ENCODE results near the gene PHLDB2. TPM values are rescaled to one million over a fixed set of nuclear protein-coding genes. Genes with fewer than 3 reads are reported as not detected.

Gene PHLDB2
- polyA plus RNA-seq, 1 donor from 2014 or later = 1.4 TPM

DNA sequence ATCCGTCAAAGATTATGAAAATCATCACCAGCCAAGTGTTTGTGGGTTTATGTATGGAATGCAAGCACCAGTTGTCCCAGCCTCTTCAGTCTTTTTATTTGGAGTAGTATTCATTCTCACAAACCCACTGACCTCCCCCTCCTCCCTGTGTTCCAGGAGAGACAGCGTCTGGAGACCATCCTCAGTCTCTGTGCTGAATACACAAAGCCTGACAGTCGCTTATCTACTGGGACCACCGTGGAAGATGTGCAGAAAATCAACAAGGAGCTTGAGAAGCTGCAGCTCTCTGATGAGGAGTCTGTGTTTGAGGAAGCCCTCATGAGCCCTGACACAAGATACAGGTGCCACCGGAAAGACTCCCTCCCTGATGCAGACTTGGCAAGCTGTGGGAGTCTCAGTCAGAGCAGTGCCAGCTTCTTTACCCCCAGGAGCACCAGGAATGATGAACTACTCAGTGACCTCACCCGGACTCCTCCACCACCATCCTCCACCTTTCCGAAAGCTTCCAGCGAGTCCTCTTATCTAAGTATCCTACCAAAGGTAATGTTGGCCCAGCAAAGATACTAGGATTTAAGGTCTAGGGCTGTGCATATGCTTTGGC lies 54.2 kb downstream of the PHLDB2 start:
- no peaks in the 10 kb centered on the region for H3K36me3 Mint-ChIP-seq
- H3K4me3 Mint-ChIP-seq = no peak overlapping the region
- H3K4me1 Mint-ChIP-seq = peaks cover 0 to 1% (median 0%) of the 10 kb centered on the region in 3 donors
- H3K27me3 Mint-ChIP-seq = peaks cover 4% of the 10 kb centered on the region
- no peaks in the 10 kb centered on the region for H3K9me3 Mint-ChIP-seq
- H3K27ac Mint-ChIP-seq = no peak overlapping the region

DNA sequence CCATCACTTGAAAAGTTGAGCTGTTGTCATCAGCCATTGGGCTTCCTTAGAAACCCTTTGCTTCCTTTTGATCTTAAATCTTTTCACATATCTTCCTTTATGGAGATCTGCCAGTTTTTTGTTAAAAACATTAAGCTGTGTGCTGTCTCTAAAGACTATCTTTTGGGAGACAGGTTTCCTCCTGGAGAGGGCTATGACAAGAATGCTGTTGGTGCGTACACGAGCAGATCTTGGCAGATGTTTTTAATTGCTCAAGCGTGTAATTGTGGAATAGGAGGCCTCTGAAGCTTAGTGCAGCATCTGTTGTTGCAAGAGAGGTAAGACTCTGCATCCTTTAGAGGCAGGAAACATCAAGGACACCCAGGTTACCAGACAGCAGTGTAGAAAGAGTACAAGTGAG lies 56.8 kb downstream of the PHLDB2 start:
- peaks cover 0 to 1% (median 0%) of the 10 kb centered on the region in 3 donors for H3K4me1 Mint-ChIP-seq
- H3K27me3 Mint-ChIP-seq = peaks cover 4% of the 10 kb centered on the region
- H3K36me3 Mint-ChIP-seq = peaks cover 9% of the 10 kb centered on the region
- no peak overlapping the region for H3K27ac Mint-ChIP-seq
- H3K4me3 Mint-ChIP-seq = no peak overlapping the region
- H3K9me3 Mint-ChIP-seq = no peaks in the 10 kb centered on the region

DNA sequence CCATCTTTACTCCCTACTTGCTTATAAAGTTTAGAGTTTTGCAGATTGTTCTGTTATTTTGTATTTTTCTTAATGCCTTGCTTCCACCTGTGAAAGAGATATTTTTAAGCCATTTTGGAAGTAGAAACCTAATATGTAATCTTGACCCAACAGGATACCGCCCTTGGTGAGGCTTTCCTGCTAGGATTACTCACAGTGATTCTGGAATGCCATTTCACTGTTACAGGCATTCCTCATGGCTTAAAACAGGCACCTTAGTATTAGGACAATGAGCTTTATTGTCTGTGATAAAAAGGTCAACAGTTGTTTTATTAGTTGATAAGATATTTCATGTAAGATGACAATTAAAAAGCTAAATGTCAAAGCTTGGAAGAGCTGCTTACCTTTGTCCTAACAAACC lies 58.2 kb downstream of the PHLDB2 start:
- peaks cover 9% of the 10 kb centered on the region for H3K36me3 Mint-ChIP-seq
- H3K4me3 Mint-ChIP-seq = no peak overlapping the region
- H3K4me1 Mint-ChIP-seq = no peaks in the 10 kb centered on the region
- no peaks in the 10 kb centered on the region for H3K9me3 Mint-ChIP-seq
- H3K27ac Mint-ChIP-seq = no peak overlapping the region
- H3K27me3 Mint-ChIP-seq = peaks cover 4% of the 10 kb centered on the region

DNA sequence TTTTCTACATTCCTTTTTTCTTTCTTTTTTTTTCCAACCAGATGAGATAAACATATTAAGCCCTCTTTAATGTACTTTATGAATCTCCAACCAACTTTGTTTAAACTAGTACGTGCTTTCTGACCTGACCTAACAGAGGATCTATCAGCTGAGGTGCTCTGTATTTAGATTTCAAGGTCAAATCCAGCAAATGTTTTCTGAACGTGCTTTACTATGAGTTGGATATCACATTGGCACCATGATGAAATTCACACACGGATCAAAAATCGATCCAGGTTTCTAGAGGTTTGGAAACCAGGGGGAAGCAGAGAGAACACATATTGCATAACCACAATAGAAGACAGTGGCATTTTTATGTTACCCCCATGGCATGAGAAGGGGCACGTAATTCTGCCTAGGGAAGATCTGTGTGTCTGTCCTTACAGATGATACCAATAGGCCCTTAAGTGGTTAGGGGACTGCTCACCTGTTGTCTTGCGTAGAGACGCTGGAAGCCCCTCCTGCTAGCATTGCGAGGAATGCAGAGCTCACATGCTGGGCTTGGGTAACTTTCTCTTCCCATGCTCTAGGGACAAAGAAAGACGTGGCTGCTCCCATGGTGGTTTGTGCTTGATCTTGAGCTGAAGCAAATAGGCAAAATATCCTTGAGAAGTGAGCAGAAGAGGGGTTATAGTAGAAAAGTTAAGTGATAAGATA lies 60.5 kb downstream of the PHLDB2 start:
- peaks cover 18% of the 10 kb centered on the region for H3K36me3 Mint-ChIP-seq

DNA sequence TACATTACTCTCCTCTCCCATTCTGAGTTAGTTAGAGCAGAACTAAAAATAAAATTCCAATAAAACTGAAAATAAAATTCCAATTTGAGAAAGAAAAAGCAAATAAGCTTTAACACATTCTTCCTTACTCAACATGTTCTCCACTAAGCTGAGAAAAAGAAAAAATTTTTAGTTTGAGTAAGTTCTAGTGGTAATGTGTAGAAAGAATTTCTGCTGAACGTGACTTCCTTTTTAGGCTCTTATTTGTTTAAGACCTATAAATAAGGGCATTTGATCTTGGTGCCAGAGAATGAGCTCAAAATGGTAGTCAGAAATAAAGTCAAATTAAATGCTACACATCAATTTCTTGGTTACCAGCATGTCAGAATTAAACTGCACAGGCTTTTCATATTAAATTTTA lies 62.1 kb downstream of the PHLDB2 start:
- no peak overlapping the region for H3K4me3 Mint-ChIP-seq
- H3K36me3 Mint-ChIP-seq = peaks cover 18% of the 10 kb centered on the region
- no peaks in the 10 kb centered on the region for H3K4me1 Mint-ChIP-seq
- H3K27ac Mint-ChIP-seq = no peak overlapping the region
- H3K9me3 Mint-ChIP-seq = no peaks in the 10 kb centered on the region
- no peaks in the 10 kb centered on the region for H3K27me3 Mint-ChIP-seq

More for the DNA sequence above, 60.5 kb downstream of the PHLDB2 start:
- no peak overlapping the region for H3K4me3 Mint-ChIP-seq
- H3K27me3 Mint-ChIP-seq = peaks cover 4% of the 10 kb centered on the region
- no peaks in the 10 kb centered on the region for H3K4me1 Mint-ChIP-seq
- H3K9me3 Mint-ChIP-seq = no peaks in the 10 kb centered on the region
- H3K27ac Mint-ChIP-seq = no peak overlapping the region

DNA sequence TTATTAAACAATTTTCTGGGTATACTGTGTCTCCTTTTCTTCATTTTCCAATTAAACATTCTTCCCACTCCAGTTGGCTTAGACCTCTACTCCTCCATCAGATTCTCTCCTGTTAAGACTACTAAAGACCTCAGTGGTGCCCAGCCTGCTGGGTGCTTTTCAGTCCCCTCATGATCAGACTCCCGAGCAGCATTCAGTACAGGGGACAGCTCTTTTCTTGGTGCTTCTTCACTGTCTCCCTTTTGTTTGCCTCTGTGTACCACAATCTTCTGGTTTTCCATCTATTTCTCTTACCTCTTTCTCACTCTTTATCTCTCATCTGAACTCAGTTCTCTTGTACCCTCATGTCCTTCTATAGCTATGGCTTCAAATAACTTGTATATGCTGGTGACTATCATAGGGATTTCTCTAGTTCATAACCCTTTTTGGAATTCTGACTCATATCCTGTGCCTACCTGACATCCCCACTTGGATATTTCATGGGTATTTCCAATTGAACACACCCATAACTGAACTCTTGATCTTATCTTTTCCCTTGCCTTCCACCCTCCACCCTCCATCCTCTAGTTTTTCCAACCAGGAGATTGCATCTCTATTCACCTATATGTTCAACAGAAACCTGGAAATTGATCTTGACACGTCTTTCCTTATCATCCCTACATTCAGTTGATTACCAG lies 64.2 kb downstream of the PHLDB2 start:
- H3K9me3 Mint-ChIP-seq = no peaks in the 10 kb centered on the region
- no peak overlapping the region for H3K27ac Mint-ChIP-seq
- no peaks in the 10 kb centered on the region for H3K27me3 Mint-ChIP-seq
- H3K4me1 Mint-ChIP-seq = no peaks in the 10 kb centered on the region
- H3K4me3 Mint-ChIP-seq = no peak overlapping the region
- H3K36me3 Mint-ChIP-seq = peaks cover 18% of the 10 kb centered on the region

DNA sequence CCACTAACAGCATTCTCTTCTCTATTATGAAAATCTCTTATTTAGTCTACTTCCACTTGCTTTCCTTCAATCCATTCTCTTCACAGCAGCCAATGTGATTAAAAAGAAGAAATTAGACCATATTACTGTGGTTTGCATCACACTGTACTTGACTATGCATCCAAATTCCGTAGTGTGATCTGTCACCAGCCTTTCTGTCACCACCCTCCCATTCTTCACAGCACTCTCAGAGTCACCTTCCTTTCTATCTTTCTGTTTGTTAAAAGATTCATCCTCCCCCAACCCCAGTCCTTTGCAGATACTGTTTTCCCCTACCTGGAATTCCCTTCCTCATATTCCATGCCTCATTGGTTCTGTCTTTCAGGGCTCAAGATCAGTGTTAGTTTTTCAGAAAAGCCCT lies 64.7 kb downstream of the PHLDB2 start:
- no peaks in the 10 kb centered on the region for H3K9me3 Mint-ChIP-seq
- no peaks in the 10 kb centered on the region for H3K4me1 Mint-ChIP-seq
- H3K36me3 Mint-ChIP-seq = peaks cover 18% of the 10 kb centered on the region
- H3K4me3 Mint-ChIP-seq = no peak overlapping the region
- no peaks in the 10 kb centered on the region for H3K27me3 Mint-ChIP-seq
- H3K27ac Mint-ChIP-seq = no peak overlapping the region

DNA sequence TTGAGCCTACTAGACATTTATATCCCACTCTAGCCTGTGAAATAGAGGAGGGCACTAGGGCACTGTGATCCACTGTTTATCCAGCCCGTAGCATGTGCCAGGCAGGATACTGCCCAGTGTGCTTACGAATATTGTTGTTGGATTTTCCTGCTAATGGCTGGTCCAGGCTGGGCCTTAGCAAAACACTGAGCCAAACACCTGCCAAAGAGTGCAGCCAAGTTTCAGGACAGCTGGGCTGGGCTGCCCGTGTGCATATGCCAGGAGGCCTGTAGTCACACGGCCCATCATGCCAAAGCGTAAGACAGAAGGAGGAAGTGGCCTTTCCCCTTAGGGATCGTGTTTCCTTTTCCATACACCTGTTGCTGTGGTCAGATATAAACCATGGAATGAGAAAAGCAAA lies 65.2 kb downstream of the PHLDB2 start:
- H3K9me3 Mint-ChIP-seq = no peaks in the 10 kb centered on the region
- no peak overlapping the region for H3K27ac Mint-ChIP-seq
- no peak overlapping the region for H3K4me3 Mint-ChIP-seq
- H3K27me3 Mint-ChIP-seq = no peaks in the 10 kb centered on the region
- peaks cover 14% of the 10 kb centered on the region for H3K36me3 Mint-ChIP-seq
- no peaks in the 10 kb centered on the region for H3K4me1 Mint-ChIP-seq

DNA sequence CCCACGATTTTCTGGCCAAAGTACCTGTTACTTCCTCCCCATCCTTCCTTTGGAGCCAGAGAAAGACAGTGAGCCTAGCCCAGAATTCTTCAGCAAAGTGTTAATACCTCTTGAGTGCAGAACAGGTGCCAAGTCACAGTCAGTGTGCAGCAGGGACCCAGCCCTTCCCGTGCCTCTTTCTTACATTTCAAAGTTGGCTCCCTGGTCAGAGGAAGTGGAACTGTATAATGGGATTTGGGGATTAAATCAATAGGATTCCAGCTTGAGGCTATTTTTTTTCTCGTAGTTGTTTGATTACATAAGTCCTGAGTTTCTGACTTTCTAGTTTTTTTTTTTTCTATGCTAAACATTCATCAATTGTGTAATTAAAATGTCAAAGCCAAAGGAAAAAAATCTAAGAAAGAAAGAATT lies 67.2 kb downstream of the PHLDB2 start:
- no peak overlapping the region for H3K4me3 Mint-ChIP-seq
- H3K36me3 Mint-ChIP-seq = peaks cover 9% of the 10 kb centered on the region
- no peaks in the 10 kb centered on the region for H3K9me3 Mint-ChIP-seq
- H3K27me3 Mint-ChIP-seq = no peaks in the 10 kb centered on the region
- H3K4me1 Mint-ChIP-seq = no peaks in the 10 kb centered on the region
- no peak overlapping the region for H3K27ac Mint-ChIP-seq

DNA sequence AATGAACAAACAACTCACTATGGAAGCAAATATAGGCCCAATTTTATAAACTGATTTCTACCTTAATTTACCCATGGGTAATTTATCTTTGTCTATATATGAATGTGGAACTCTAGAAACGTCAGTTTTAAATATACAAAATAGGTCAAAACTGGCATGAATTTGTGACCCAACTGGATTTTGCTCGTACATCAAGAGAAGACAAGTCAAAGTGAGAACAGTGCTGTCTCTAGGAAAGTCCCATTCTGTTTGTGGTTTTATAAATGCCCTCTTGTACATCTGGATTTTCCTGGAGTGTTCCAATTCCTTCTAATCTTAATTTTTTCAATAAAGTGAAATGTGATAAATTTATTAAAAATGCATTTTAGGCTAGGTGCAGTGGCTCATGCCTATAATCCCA lies 69.5 kb downstream of the PHLDB2 start:
- Mint-ChIP-seq H3K4me3 (no peak overlapping the region), H3K27me3 (peaks cover 2% of the 10 kb centered on the region), H3K4me1 (no peaks in the 10 kb centered on the region), H3K36me3 (peaks cover 3% of the 10 kb centered on the region), H3K27ac (no peak overlapping the region), H3K9me3 (no peaks in the 10 kb centered on the region)

DNA sequence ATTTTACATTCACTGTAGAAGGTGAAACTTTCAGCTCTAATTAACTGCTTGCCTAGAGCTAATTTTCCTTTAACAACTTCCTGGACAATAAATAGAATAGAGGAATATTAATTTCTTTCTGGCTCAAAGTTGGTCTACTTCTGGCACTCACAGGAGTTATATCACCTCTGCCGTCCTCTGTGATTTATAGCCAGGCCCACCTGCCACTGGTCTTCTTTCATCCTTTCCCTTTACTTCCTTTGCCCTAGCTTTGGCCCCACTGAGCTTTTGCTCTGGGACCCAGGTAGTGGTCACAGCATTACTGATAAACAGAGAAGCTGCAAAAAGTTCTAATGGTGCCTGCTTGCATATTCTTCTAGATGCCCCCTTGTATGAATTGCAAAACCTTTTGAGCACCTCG lies 70.4 kb downstream of the PHLDB2 start:
- H3K4me1 Mint-ChIP-seq = no peaks in the 10 kb centered on the region
- H3K27me3 Mint-ChIP-seq = peaks cover 2% of the 10 kb centered on the region
- H3K36me3 Mint-ChIP-seq = peaks cover 3% of the 10 kb centered on the region
- H3K9me3 Mint-ChIP-seq = no peaks in the 10 kb centered on the region
- H3K4me3 Mint-ChIP-seq = no peak overlapping the region
- H3K27ac Mint-ChIP-seq = no peak overlapping the region

DNA sequence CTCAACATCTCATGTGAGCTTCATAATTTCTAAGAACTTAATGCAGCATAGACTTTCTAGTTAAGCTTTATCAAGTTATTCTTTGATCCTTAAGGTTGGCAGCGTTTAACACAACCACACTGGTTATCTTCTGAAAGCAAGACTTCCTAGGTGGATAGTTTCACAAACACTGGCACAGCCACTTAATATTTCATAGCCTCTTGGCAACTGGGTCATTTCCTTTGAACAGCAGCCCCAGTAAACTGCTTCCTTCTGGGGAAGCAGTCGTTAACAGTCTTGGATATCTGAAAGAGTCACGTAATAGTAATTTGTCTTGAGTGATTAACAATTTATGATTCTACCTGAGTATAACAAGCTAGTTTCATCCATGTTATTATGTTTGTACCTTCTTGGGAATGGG lies 73.9 kb downstream of the PHLDB2 start:
- H3K4me3 Mint-ChIP-seq = no peak overlapping the region
- no peaks in the 10 kb centered on the region for H3K9me3 Mint-ChIP-seq
- H3K36me3 Mint-ChIP-seq = peaks cover 3% of the 10 kb centered on the region
- H3K27ac Mint-ChIP-seq = no peak overlapping the region
- H3K4me1 Mint-ChIP-seq = no peaks in the 10 kb centered on the region
- peaks cover 2% of the 10 kb centered on the region for H3K27me3 Mint-ChIP-seq

DNA sequence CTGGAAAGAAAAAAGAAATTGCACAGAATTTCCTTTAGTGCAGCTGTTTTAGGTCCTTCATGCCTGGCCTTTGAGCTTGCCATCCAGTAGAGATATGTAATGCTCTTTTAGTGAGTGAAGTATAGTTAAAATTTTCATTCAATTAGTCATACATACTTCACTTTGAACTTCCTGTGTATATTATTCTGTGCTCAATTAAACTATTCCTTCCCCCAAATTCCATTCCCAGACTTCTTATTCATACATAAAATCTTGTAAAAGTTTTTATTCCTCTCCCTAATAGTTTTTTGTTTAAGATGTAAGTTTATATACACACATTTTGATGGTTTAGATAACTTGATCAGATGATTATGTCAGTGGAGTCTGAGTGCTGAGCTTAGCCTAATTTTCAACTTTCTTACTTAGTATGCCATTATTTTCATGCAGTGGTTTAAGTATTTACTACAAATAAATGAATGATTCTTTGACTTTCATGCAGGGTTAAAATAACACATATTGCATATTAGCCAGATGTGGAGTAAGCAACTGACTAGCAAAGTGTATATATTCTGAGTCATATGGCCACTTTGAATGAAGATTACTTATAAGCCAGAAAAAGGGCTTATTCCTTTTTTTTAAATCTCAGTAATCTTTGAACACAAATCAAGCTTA lies 77.3 kb downstream of the PHLDB2 start:
- Mint-ChIP-seq H3K36me3 (peaks cover 3% of the 10 kb centered on the region), H3K4me3 (no peak overlapping the region), H3K4me1 (no peaks in the 10 kb centered on the region), H3K27ac (no peak overlapping the region), H3K27me3 (peaks cover 3% of the 10 kb centered on the region), H3K9me3 (no peaks in the 10 kb centered on the region)

DNA sequence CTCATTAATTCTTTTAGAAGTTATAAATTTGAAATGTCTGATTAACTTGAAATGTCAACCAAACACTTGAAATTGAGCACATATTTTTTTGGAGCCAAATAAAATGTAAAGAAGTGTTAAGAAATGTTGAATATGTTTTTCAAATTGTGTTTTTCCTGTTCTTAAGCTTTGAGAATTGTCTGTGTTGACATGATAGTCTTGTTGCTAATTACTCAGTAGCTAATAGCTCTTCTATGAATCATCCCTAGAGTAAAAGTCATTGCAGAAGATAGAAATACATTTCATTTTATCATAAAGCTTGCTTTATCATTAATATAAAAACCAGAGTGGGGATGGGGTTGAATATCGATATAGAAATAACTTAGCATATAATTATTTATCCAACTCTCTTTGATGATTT lies 77.9 kb downstream of the PHLDB2 start:
- Mint-ChIP-seq H3K36me3 (peaks cover 3% of the 10 kb centered on the region), H3K27me3 (peaks cover 1% of the 10 kb centered on the region), H3K9me3 (no peaks in the 10 kb centered on the region), H3K27ac (no peak overlapping the region), H3K4me1 (no peaks in the 10 kb centered on the region), H3K4me3 (no peak overlapping the region)

DNA sequence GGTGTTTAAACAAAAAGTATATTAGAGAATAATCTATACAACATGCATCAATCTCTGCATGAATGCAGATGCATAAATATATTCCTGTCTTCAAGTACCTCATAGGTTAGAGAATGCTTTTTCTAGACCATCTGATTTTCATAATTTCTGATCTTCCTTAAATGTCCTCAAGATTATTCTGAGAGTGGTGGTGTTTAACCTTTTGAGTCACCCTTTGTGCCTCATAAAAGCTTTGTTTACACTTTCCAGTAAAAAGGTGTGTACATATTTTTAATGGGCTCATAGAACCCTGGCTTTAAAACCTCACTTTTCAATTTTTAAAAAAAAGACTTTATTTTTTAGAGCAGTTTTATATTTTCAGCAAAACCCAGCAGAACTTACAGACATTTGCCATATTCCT lies 78.8 kb downstream of the PHLDB2 start:
- no peaks in the 10 kb centered on the region for H3K9me3 Mint-ChIP-seq
- no peaks in the 10 kb centered on the region for H3K4me1 Mint-ChIP-seq
- peaks cover 1% of the 10 kb centered on the region for H3K27me3 Mint-ChIP-seq
- H3K4me3 Mint-ChIP-seq = no peak overlapping the region
- H3K27ac Mint-ChIP-seq = no peak overlapping the region
- no peaks in the 10 kb centered on the region for H3K36me3 Mint-ChIP-seq
